Activated CD4-positive, alpha-beta T cell treated with anti-CD3 and anti-CD28 coated beads for 24 hours (primary cell): Measurements from ENCODE around the gene EXT2.

Source experiments
- DNase-seq, 2 donors: peaks; one replicate each; pipeline ENCODE4 v3.0.0-alpha.2; 2020; ENCODE audit warnings: low read depth in 2 of 2

The EXT2 gene

DNA sequence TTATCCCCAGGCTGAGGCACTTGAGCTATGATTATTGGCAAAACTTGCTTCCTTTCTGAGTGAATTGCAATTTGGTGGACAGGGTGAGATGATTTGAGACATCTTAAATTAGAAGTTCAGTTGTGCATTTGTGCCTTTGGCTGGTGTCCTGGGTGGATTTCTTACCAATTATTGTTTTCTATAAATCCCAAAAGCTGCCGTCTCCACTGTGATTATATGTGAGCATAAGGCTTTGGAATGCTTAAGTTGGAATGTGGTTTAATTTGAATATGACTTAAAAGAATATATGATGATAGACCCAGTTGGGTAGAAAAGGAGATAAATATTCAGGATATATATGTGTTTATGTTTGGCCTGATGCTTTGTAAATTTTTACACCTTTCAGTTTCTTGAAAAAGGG, 70.0 kb downstream of the EXT2 start:
- no peak for DNase-seq

DNA sequence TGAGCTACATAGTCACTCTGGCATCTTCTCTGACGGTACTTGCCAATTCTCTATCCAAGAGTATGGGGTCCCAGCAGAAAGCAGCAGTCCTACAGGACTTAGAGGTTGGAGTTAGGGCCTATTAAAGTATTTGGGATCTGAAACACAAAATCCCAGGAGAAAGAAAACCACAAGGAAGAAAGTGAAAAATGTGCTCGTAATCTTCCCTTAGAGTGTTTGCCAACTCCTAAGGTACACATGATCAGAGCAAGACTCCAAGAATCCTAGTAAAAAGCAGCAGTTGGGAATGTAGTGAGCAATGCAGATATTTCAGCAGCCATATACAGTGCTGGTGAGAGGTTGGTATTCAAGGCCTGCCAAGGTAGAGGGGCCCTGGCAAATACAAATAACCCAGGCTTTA, 71.6 kb downstream of the EXT2 start:
- no peak for DNase-seq

DNA sequence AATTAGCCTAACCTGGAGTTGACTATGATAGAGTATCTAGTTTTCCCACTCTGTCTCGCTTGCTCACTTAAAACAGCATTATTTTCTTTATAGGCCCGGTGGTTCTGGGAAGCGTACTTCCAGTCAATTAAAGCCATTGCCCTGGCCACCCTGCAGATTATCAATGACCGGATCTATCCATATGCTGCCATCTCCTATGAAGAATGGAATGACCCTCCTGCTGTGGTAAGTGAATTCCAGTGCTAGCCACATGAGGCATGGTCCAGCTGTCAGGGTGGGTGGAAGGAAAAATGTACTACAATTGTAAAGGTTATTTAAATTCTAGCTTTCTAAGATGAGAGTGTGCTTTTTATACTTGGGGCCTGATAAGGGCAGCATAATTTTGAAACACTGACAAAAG, 76.0 kb downstream of the EXT2 start:
- no peak for DNase-seq

DNA sequence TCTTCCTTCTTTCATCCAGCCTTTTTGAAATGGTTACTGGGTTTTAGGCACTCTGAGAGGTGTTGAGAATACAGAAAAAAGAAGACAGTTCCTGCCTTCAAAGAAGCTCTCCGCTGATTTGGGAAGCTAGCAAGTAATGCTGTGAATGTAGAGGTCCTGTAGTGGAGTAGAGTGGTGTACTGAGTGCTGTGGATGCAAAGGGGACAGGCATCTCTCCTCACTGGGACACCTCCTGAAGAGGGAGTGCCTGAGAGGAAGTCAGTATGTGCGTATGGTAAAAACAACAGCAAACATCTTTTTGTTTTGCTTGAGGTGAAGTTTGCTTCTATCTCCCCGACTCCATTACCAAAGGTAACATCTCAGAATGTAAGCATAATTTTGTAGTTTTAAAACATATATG, 77.5 kb downstream of the EXT2 start:
- no peak for DNase-seq

DNA sequence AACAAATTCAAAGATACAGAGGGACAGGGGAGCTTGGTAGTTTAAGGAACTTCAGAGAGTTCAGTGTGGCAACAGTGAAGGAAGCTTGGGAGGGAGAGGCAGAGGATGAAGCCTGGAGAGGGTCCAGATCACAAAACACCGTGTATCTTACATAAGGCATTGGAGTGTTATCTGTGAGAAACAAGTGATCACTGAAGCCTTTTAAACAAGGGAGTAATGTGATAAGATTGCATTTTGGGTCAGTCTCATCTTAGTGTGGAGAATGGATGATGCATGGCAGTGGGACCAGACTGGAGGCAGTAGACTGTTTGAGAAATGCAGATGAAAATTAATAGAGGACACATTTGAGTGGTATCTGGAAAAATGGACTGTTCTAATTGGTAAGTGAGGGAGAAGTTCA, 79.4 kb downstream of the EXT2 start:
- DNase-seq = no peak

DNA sequence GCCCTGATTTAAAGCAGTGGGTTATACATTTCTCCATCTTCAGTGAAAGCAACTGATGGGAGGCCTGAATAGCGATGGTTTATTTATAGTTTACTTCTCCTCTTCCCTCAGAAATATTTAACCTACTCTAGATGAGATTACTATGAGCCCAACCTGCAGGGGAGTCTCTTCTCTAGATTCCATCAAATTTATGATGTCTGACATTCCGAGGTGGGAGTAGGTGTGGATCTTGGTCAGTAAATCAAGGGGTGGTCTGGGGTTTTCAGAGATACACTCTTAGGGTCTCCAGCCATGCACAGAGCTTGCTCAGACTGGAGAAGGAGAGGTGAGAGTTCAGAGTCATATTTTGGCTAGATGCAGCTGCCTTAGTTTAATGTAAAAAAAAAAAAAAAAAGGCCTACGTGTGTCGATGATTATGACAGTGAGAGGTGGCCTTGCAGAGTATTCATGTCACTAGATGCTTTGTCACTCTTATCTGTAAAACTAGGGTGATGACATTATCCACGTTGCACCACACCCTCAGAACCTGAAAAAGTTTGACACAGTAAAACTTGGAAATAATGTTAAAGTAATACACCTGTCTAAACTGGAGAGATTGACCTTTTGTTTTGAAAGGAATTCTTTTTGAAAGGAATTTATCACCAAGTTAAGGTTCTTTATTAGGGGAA, 81.2 kb downstream of the EXT2 start:
- DNase-seq = no peak

DNA sequence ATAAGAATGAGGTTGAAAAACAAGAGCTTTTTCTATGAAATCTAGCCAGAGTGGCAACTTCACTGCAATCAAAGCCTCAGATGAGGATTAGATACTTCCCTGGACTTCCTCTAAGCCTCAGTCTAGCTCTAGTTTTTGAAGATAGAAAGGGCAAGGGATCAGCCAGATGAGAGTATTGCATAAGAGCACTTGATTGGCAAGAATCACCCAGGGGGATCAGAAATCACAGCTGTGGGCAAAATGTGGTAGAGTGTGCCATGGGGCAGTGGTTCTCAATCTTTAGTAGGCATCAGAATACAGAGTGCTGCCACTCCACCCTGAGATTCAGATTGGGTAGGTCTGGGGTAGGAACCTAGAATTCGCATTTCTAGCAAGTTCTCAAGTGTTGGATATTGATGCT, 82.4 kb downstream of the EXT2 start:
- no peak for DNase-seq

DNA sequence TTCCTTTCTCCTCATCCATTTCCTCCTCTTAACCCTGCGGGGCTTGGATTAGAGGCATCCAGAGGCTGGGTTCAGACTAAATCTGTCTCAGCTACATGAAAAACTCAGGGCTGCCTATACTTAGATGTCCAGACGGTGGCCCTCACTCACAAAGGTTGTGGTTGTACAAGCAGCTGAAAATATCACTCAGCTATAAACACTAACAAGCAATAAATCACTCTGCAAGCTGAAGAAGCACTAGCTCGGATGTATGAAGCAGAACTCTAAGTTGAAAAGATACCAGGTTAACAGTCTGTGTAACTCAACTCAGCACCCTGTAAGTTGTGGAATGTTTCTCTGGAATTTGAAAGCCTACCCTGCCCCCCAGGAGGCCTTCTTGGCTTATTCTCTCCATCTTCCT, 82.9 kb downstream of the EXT2 start:
- no peak for DNase-seq

DNA sequence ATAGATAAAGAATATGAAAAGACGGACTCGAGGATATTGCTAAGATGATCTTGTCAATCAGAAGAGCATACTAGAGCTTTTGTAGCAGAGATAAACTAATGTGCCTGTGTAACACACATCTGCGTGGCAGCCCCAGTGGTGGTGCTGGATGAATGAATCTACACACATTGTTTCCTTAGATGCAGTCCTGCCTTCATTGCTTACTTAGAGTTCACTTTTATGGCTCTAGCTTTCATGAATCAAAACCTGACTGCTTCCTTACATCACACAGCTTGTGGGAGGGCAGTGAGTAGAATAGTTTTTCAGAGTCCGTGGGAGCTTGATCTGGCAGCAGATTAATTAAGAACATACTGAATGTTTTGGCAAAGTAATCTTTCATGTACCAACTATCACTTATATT, 83.7 kb downstream of the EXT2 start:
- DNase-seq = no peak

DNA sequence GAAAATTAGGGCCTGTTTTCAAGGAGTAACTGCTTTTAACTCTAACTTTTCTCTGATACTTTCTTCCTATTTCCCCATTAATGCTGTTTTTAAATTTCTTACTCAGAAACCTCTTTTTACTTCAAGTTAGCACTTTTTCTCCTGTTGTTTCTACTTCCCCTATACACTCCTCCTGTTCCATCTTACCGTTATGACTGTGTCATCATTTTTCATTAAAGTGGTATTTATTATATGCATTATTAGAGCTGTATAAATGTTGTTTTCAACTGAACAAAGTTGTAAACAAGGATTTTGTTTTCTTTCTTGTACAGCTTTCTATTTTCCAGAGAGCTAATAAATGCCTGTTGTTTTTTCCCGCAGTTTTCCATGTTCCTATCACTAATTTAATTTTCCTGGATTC, 84.6 kb downstream of the EXT2 start:
- no peak for DNase-seq

DNA sequence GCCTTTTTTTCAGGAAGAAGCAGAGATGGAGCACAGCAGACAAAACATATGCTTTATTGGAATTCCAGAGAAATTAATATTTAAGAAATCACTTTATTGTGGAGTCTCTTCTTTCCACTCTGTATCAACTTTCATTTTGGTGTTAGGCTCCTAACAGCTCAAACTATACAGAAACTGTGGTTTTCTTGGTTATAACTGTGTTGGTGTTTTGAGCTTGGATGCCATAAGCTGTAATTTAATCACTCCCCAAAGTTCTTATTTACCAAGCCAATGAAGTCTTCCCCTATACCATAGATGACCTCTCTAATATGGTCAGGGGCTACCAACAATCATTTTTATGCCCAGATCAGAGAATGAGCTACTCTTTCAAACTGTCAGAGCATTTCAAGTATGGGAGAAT, 90.0 kb downstream of the EXT2 start:
- no peak for DNase-seq

DNA sequence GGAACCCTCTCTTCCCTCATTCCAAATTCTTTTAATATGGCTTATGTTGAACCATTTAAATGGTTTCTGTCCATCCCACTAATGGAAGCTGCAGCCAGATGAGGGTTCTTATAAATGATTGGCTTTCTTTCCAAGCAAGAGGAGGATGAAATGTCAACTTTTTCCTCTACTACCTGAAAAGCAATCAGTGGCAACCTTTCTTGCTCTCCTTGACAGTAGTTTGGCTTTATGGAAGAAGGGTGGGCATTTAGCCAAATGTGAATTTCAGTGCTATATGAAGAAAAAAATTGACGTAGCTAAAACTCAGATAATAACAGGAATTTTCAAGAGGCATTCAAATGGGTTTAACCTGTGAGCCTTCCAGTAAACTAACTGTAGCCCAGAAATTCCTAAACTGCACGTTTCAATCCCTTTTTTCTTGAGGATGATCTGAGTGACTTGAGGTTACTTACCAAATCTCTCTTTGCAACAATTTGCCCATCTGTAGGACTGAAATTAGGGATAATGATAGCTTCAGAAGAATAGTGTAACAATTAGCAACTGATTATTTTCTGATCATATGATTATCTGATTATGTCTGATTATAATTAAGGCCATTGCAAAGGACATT, 90.9 kb downstream of the EXT2 start:
- DNase-seq = no peak

DNA sequence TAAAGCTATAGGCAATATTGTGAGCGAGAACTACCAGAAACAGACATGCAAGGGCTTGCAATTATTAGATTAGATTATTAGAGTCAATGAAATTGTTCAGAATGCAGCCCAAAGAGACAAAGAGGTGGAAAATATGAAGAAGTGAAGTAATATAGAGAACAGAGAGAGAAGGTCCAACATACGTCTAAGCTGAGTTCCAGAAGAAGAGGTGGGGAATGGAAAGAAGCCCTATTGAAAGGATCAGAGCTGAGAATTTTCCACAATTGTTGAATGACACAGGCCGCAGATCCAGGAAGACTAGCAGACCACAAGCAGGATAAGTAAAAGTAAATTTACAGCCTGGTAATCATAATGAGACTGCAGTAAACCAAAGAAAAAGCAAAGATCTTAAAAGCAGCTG, 93.2 kb downstream of the EXT2 start:
- no peak for DNase-seq

DNA sequence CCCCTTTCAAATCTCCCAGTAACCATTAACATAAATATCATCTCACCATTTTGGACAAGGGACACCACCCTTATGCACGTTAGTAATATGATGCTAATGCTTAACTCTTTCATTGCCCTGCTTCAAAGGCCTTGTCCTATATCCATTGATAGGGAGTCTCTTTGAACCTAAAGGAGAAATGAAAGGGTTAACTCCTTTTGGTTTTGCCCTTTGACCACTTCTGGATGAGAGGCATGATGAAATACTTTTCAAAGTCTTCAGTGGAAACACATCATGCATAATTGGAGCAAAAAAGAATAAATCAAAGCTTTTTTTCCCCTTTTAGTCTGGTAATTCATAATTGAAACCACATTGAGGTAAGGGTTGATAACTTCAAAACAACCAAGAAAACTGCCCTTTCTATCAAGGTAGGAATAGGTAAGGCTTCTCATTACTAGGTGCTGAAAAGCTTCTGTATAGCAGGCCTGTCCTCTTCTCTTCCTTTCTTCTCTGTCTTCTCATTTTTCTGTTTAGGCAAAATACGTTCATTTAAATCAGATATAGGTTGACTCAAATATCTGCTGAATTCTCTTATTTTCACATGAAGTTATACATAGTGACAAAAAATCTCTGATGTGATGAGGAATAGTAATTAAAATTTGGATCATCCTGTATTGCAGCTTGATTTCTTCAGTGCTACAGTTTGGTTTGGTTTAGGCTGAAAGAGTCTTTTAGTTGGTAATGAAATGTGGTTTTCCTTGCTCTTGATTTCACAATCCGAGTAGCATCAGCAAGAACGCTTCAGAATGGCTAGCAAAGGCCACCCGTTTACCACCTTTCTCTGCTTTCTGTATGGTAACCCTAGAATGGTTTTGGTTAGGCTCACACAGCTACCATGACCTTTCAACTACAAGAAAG, 94.8 kb downstream of the EXT2 start:
- no peak for DNase-seq

DNA sequence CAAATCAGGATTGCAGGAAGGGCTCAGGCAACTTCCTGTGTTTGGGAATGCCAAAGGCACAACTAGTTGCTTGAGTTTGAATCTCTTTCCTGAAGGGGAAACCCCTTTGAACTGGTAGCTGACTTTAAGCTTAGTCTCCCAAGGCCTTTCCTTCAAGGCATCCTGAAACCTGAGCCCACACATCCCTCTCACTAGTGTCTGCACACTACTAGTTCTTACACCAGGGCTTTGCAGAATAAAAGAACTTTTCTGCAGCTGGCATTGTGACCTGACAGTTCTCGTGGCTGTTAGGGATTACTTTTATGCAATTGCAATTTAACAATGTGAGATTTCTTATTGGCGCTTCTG, 95.4 kb downstream of the EXT2 start:
- no peak for DNase-seq

DNA sequence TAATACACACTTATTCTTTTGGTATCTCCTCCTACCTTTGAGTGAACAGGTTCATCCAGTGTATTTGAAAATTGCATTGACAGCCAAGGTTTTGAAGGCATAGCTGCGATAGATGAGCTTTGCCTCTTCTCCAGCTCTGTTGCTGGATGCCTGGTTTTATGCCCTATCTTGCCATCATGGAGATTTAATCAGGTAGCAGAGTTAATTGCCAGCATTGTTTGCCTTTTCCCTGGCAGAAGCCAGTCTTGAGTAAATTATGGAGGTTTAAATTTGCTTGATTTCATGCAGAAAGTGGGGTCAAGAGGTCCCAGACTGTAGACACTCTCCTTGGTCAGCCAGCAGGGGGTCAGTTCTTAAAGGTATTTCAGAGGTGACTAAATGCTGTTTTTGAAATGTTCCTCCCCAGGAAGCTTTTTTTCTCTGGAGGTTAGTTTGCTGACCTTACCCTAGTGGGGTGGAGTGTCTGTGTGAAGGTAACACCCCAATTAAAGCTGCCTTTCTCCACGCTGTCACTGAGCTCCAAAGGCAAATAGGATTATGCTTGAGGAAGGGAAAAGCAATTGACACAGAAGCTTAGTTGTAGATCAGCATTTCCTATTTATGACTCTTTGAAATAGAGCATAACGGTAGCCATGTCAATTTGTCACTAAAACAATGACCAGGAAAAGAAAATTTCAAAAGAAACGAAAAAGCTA, 96.0 kb downstream of the EXT2 start:
- no peak for DNase-seq

DNA sequence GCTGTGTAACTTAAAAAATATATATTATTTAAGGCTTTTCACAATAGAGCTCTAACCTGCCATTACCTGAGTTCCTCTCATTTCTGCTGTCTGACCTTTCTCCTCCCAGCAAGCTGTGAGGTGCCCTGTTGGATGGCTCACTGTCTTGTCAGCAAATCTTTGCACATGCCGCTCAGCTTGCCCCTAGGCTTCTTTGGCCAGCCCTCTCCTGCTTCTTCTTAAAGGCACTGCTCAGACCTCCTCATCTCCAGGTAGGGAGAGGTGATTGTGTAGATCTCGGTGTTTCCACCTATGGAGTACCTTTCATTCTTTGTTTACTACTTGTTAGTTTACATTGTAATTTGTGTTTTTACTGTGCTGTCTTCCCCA, 96.5 kb downstream of the EXT2 start:
- DNase-seq = no peak

DNA sequence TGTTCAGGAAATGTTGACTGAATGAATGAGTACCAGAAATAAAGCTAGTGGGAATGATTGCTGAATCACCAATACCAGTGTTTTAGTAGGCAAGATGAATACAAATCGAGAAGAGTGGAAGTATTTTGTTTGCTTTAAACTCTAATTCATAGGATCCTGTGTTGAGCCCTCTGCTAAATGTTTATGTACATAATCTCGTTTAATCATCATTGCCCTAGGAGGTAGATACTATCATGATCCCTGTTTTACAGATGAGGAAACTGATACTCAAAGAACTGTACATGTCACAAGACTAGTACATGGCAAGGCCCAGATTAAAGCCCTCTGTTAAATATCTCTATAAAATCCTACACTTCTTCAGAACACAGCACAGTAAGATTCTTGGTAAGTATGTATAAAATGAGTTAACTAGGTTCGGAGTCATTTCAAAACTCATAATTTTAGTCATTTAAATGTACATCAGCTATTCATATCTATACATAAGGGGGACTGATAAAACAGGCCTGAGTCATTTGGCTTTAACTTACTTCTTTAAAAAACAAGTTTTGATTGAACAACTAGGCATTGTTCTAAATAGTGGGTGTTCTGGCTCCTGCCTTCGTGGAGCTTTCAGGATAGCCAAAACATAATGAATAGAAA, 97.1 kb downstream of the EXT2 start:
- no peak for DNase-seq

DNA sequence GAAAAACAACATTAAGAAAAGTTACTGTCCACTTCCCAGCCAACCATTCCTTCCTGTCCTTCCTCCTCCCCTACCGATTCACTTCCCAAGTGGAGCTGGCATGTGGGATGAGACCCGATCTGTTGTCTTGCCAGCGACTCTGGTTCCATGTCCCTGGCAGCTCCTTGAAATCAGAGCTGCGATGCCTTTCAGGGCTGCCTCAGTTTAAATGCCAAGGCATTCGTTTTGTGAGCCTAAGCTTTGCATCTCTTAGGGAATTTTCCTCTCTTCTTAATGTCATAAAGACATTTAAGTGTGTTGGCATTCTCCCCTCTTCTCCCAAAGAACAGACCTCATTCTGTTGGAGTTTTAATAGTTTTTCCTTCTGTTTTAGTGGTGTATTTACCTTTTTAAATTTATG, 98.4 kb downstream of the EXT2 start:
- no peak for DNase-seq

DNA sequence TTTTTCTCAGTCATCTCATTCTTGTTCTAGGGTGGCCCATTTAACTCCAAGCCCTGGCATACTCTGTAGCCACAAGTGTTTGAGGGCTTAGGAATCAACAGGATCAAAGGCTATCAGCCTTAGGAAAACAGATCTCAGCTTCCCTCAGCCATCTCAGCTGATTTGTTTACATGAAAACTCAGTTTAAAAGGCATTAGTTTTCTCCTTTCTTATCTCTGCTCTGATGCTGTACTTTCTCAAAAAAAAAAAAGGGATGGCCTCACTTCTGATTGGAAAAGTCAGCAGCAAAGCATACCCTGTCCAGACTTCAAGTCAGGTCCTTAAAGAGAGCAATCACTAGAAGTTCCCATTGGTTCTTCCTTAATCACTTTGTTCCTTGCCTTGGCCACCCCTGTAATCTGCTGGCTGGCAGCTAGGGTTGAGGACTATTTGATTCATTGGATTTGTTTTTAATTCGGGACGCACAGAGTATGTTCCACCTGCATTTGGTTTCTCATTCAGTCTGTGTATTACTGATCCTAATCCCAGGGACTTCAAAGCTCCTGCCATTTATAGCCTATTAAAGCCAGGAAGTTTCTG, 102.8 kb downstream of the EXT2 start:
- no peak for DNase-seq

DNA sequence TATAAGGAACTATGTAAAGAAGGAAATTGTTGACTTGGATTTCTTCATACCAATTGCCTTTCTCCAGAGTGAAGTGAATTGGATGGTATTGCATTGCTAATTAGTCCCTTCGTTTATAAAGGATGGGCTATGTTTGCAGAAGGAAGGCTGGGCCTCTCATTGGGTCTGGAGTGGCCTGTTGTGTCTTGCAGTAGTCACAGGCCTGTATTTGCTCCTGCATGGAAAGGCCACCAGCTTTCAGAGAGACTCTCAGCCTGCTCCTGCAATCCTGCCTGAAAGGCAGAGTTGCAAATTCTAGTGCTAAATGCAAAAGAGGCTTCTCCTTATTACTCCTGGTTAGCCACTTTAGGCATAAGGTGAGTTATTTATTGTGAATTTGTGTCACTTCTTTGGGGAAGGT, 103.8 kb downstream of the EXT2 start:
- no peak for DNase-seq

DNA sequence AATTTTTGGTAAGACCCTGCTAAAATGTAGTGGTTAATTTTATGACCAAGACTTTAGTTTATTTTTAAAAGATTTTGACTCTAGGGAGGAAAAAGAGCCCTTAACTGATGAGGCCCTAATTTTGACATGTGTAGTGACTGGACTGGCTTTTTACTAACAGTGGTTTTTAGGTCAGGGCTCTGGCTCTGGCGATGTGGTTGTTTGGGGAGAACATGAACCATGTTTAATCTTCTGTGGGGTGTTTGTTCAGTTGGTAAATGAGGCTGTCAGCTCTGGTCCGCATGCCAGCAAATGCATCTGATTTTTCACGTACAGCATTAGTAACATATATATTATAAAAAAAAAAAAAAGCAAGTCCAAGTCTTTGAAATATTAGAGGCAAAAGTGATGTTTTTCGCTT, 104.3 kb downstream of the EXT2 start:
- DNase-seq = no peak
